Heart right ventricle (tissue), 16 donors: Measurements from ENCODE around the gene SLC3A2. TPM values are rescaled to one million over a fixed set of nuclear protein-coding genes. Genes with fewer than 3 reads are reported as not detected.

Experiments used
- ATAC-seq, 8 donors: fragments of 200-7000 bp; cut with Tn5 transposase; one replicate each; pipeline ENCODE4 v1.9.1; 2020; ENCODE audit warnings: mild to moderate bottlenecking in 8 of 8, moderate library complexity in 8 of 8, moderate number of reproducible peaks in 1 of 8
- DNase-seq, 2 donors: peaks; one replicate each; pipeline ENCODE4 v3.0.0-alpha.2; 2020
- H3K27ac ChIP-seq, 10 donors: fragments of 200-600 bp; sonication (generic) in 2 of 10; one replicate each; pipeline versions ENCODE4 v1.5.0 to v1.8.0; 2020 to 2022; ENCODE audit warnings: mild to moderate bottlenecking in 3 of 10
- H3K27me3 ChIP-seq, 7 donors: fragments of 200-600 bp; one replicate each; pipeline ENCODE4 v1.8.0; 2021 to 2022; ENCODE audit warnings: mild to moderate bottlenecking in 2 of 7
- H3K36me3 ChIP-seq, 9 donors: fragments of 200-600 bp; sonication (generic) in 1 of 9; one replicate each; pipeline versions ENCODE4 v1.5.0 to v1.8.0; 2020 to 2022; ENCODE audit warnings: mild to moderate bottlenecking in 2 of 9
- H3K4me1 ChIP-seq, 9 donors: fragments of 200-600 bp; sonication (generic) in 1 of 9; one replicate each; pipeline versions ENCODE4 v1.5.0 to v1.8.0; 2020 to 2022; ENCODE audit warnings: mild to moderate bottlenecking in 4 of 9
- H3K4me3 ChIP-seq, 10 donors: fragments of 200-600 bp; sonication (generic) in 2 of 10; one replicate each; pipeline versions ENCODE4 v1.5.0 to v1.8.0; 2020 to 2022; ENCODE audit warnings: mild to moderate bottlenecking in 7 of 10, moderate library complexity in 2 of 10
- H3K9me3 ChIP-seq, 11 donors: fragments of 200-600 bp in 10 of 11; sonication (generic) in 2 of 11; one replicate each; pipeline versions ENCODE4 v1.5.0 to v1.8.0; 2013 to 2022; ENCODE audit warnings: mild to moderate bottlenecking in 2 of 11, control low read depth in 1 of 11, moderate library complexity in 1 of 11
- CTCF ChIP-seq, 9 donors: fragments of 200-600 bp; sonication (generic) in 2 of 9; IDR thresholded peaks; one replicate each; pipeline versions ENCODE4 v1.5.0 to v1.8.0; 2021 to 2022; ENCODE audit warnings: antibody characterized with exemption in 9 of 9, mild to moderate bottlenecking in 5 of 9, moderate library complexity in 1 of 9
- WGBS, 2 donors: extraction: QIAGEN DNeasy Blood & Tissue Kit; methylation state at CpG; one replicate each; pipeline ENCODE4 v1.1.7; 2013; ENCODE audit warnings: inconsistent platforms in 1 of 2; 5-methylcytosine and 5-hydroxymethylcytosine counted together
- intact Hi-C, 10 donors: fragments of 100-400 bp; cut with DNase I; formaldehyde crosslinking; loops; one replicate each; pipeline versions ENCODE4 v1.11.1 to v1.14.2; 2022
- polyA plus RNA-seq, 2 donors: library from polyadenylated mRNA; stranded (reverse); fragments of 200-250 nt; gene quantifications; one replicate each; pipeline ENCODE4 v1.2.3, GENCODE V29; 2013
- total RNA-seq, 10 donors: library from RNA; stranded (reverse); fragmentation: NEBNext Ultra II Directional in 3 of 10; extraction: Animal tissue kit (Norgen Biotek cat#: 25700) in 3 of 10; gene quantifications; one replicate each; pipeline versions ENCODE4 v1.2.1 to v1.2.4, GENCODE V29; 2021 to 2023
- donor health status: Arrhythmogenic right ventricular cardiomyopathy.
- donor health status: ischemic (EF 13 %, LVEDD 7.1; RV severe dilation, severe dysfunction).
- donor health status: healthy with polysubstance abuse.
- donor health status: DM: no; HTN: yes; CAD: no.
- donor health status: DM: no; HTN: no; CAD: no.
- donor health status: ischemic (EF 25% LVEDD 6.9; RV normal size, moderate dysfunction).
- donor health status: ischemic (EF 25% LVEDD 5.7; RV mildly dilated, moderate dysfunction).
- donor health status: healthy.
- donor health status: DM: yes; HTN: yes; CAD: no.
- donor health status: Ischemic cardiomyopathy.
- donor health status: ischemic (EF 35%, LVEDD 5.7; RV mildly dilated, moderate dysfunction).
- donor health status: nonischemic (EF 11% LVEDD 7.7; RV severe dilation, severe dysfunction).
- donor health status: DM: yes; HTN: yes; CAD: no.
- donor health status: PGD.
- donor health status: ischemic (EF 29% LVEDD 5.4; RV normal size, mild dysfunction).
- donor health status: nonischemic (EF 23%, LVEDD 6.1; RV moderate dilation, normal function).

The SLC3A2 gene
- total and polyA plus RNA-seq, 12 donors, result 32.0 to 110 (median 42.6) TPM

- no peaks in the 10 kb centered on the region for H3K9me3 ChIP-seq
- peak overlapping the region in 3 of 10 donors; percentile 86 to 98 (median 94) for H3K4me3 ChIP-seq
- 74 to 78% methylated on average over 3 of the region's 3 CpGs for WGBS, 2 donors
- DNase-seq (no peak), ATAC-seq (no peak)
- intact Hi-C loops, result no loop called here
- peaks cover 11 to 67% (median 60%) of the 10 kb centered on the region in 9 donors for H3K36me3 ChIP-seq
- H3K27me3 ChIP-seq, result no peaks in the 10 kb centered on the region
- no peak for TF ChIP-seq CTCF (IDR thresholded peaks at IDR 0.05)
- H3K4me1 ChIP-seq, result peaks cover 16 to 58% (median 42%) of the 10 kb centered on the region in 9 donors
- peak overlapping the region in 4 of 10 donors; percentile 17 to 100 (median 98) for H3K27ac ChIP-seq
These were observed 3.0 kb downstream of the SLC3A2 start for GRCh38 chr11:62883673-62884072.

- Histone ChIP-seq H3K9me3 (no peaks in the 10 kb centered on the region), H3K27ac (no peak overlapping the region), H3K4me3 (no peak overlapping the region), H3K27me3 (no peaks in the 10 kb centered on the region), H3K36me3 (peaks cover 11 to 82% (median 70%) of the 10 kb centered on the region in 9 donors), H3K4me1 (peaks cover 8 to 56% (median 34%) of the 10 kb centered on the region in 9 donors)
- DNase-seq (no peak), ATAC-seq (no peak)
- intact Hi-C loops, result no loop called here
- WGBS, 2 donors, result 90 to 91% methylated on average over 11 of the region's 11 CpGs
- no peak for TF ChIP-seq CTCF (IDR thresholded peaks at IDR 0.05)
These were observed 4.5 kb downstream of the SLC3A2 start for GRCh38 chr11:62885137-62885750.

- intact Hi-C loops, result no loop called here
- ATAC-seq (no peak), DNase-seq (no peak)
- no peaks in the 10 kb centered on the region for H3K9me3 ChIP-seq
- H3K36me3 ChIP-seq, result peaks cover 11 to 69% (median 59%) of the 10 kb centered on the region in 9 donors
- no peaks in the 10 kb centered on the region for H3K27me3 ChIP-seq
- no peak overlapping the region for H3K4me3 ChIP-seq
- WGBS, 2 donors, result 91 to 93% methylated on average over 14 of the region's 14 CpGs
- H3K27ac ChIP-seq, result peak overlapping the region in 1 of 10 donors; percentile 21
- H3K4me1 ChIP-seq, result peaks cover 0 to 51% (median 19%) of the 10 kb centered on the region in 9 donors
- TF ChIP-seq CTCF (IDR thresholded peaks at IDR 0.05), result no peak
These were observed 7.7 kb downstream of the SLC3A2 start for GRCh38 chr11:62888406-62888805.

- no peak overlapping the region for H3K4me3 ChIP-seq
- H3K27me3 ChIP-seq, result no peaks in the 10 kb centered on the region
- DNase-seq (no peak), ATAC-seq (no peak)
- H3K27ac ChIP-seq, result peak overlapping the region in 2 of 10 donors; percentile 35 to 75
- TF ChIP-seq CTCF (IDR thresholded peaks at IDR 0.05), result no peak
- 69 to 73% methylated on average over 2 of the region's 2 CpGs for WGBS, 2 donors
- H3K9me3 ChIP-seq, result no peaks in the 10 kb centered on the region
- H3K36me3 ChIP-seq, result peaks cover 8 to 62% (median 52%) of the 10 kb centered on the region in 9 donors
- intact Hi-C loops, result no loop called here
- H3K4me1 ChIP-seq, result peaks cover 0 to 44% (median 14%) of the 10 kb centered on the region in 9 donors
These were observed 8.4 kb downstream of the SLC3A2 start for GRCh38 chr11:62889126-62889483.
